A204.1 (cell line): ENCODE results near the gene TRAIP.
"Not testable (repeated sequence)": the region's sequence is repeated elsewhere in the genome, so short reads cannot be mapped to it uniquely, and the experiment has no call there.

ENCODE experiments used
- FAIRE-seq: peaks from 2 replicates; lab custom pipeline; 2012; peaks lifted over from hg19 to GRCh38; lab: Jason Lieb, UNC

Gene TRAIP

DNA sequence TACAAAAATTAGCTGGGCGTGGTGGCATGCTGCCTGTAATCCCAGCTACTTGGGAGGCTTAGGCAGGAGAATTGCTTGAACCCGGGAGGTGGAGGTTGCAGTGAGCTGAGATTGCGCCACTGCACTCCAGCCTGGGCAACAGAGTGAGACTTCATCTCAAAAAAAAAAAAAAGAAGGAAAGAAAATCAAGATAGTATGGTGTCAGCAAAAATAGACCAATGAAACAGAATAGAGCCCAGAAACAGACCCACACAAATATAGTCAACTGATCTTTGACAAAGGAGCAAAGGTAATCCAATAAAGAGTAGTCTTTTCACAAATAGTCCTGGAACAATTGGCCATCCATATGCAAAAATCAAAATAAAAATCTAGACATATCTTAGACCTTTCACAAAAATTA is 33.2 kb downstream of the TRAIP start:
- FAIRE-seq, result not testable (repeated sequence)

DNA sequence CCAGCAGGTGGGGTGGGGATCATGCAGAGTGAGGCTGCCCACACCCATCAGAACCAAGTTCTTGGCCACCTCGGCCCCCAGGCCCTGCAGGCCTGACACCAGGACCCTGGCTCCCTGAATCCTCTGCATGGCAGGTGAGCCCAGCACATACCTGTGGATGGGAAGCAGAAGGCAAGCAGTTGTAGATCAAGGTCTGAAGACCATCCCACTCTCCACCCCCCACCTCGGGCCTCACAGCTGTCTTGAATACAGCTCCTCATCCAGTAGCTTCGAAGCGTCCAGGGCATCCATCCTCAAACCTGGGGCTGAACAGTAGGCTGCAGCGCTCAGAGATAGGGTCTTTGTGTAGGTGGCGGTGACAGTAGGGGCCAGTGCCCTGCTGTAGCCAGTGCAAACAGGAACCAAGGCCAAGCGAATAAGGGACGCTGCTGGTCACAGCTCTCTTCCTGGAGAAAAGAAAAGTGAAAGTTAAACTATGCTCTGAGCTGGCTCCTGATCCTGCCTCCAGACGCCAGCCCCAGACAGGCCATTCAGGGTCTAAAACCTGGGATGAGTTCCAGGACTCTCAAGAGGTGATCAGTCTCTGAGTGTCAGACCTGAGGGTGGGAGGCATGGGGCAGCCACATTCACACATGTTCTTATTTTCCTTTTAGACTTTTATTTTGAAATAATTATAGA is 42.7 kb downstream of the TRAIP start, which contains the start of gene UBA7:
Gene UBA7, minus strand, starts transcription at position 457 of the 678 bp plus-strand sequence. Its CDS starts 166 bp downstream, at position 291.
- peak; percentile 32 for FAIRE-seq

- FAIRE-seq, result no peak
Observed at GRCh38 chr3:49812916-49813496, 43.4 kb downstream of the TRAIP start.

DNA sequence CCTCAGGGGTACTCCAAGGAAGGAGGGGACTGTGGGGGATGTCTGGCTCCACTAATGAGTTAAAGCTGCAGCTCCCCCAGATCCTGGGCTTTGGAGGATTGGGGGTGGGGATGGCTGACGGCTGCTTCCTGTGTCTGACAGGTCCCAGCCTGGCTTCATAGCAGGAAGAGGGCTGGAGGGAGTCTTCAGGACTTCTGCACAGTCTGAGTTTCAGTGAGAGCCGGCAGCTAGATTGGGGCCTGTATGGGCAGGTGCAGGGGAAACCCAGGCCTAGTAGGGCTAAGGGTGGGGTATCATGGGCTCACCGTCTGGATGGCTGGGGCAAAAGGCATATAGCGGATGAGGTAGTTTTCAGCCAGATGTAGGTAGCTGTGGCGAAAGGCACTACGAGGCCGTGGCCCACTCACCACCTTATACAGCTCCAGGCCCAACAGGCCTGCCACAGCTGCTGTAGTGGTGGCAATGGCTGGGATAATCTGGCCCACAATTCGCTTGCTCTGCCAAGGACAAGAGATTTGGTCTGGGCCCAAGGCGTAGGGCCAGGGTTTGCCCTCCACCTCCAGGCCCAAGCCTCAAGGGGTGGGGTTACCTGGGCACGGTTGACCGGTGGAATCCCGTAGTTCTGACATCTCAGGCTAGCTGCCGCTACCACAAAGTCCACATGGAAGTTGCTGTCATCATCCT is 48.8 kb downstream of the TRAIP start:
- no peak for FAIRE-seq

GRCh38 chr3:49806850-49807249 is 49.5 kb downstream of the TRAIP start:
- FAIRE-seq, result no peak

- FAIRE-seq, result no peak
Observed at GRCh38 chr3:49805897-49806701, 50.3 kb downstream of the TRAIP start.

DNA sequence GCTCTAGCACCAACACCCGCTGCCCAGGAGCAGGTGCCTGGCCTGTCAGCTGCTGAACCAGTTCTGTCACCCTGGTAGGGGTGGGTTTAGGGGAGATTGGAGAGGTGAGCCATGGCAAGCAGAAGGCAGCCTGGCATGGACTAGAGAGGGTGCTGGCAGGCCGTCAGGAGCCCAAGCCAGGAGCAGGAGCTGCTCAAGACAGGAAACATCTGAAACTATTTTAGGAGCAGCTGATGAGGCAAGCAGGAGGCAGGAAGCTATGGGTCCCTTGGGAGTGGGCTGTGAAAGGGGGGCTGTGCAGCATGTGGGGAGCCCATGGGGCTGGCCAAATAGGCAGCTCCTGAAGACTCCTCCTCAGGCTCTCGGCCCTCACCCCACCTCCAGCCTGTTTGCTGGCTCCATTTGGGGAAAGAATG is 51.0 kb downstream of the TRAIP start:
- no peak for FAIRE-seq

DNA sequence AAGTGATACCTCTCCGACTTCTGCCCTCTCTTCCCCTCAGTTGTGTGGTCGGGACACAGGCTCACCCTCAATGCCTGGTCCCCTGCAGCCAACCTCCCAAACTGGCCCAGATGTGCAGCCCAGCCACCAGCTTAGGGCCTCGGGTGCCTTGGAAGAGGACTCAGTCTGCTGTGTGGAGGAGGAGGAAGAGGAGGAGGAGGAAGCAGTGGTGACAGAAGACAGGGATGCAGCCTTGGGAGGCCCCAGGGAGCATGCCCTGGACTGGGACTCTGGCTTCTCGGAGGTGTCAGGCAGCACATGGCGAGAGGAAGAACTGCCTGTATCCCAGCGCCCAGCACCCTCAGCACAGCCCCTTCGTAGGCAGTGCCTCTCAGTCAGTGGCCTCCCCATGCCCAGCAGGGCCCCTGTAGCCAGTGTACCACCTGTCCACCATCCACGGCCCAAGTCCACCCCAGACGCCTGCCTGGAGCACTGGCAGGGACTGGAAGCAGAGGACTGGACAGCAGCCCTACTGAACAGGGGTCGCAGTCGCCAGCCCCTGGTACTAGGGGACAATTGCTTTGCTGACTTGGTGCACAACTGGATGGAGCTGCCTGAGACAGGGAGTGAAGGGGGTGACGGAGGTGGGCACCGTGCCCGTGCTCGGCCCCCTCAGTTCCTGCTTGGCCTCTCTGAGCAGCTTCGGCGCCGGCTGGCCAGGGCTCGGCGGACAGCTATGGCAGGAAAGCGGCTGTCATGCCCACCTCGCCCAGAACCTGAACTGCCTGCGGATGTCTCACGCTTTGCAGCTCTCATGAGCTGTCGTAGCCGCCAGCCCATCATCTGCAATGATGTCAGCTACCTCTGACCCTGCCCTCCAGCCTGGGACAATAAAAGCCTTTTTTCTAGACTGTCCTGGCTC is 52.0 kb downstream of the TRAIP start:
- FAIRE-seq, result no peak

GRCh38 chr3:49803465-49804140 is 52.8 kb downstream of the TRAIP start:
- FAIRE-seq, result no peak

DNA sequence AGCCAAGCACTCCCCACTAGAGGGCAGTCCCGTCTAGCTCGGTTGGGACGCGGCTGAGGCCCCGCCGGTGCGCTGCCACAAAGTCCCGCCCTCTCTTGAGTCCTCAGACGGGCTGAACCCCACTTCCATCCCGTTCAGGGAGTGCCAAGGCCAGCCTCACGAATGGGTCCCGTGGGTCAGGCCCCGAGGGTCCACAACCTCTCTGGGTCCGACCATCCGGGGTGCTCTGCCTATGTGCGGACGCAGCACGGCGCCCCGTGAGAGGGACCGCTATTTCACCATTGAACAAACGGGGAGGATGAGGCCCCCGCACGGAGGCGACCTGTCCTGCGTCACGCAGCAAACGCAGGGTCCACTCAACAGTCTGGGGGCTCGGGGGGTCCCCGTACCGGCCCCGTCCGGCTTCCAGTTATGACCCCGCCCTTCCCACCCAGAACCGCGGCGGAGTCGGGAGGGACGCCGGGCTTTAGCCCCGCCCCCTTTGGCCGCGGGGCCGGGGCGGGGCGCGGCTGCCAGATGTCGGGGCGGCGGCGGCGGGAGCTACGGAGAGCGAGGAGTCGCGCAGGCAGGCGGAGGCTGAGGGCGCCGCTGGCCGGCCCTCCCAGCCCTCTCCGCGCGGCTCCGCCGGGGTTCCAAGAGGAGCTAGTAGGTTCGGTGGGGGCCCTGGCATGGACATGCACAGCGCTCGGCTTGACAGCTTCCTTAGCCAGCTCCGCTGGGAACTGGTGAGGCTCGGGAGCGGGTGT is 53.5 kb downstream of the TRAIP start, which contains the start of gene INKA1:
Gene INKA1, plus strand, starts transcription at position 543 of the 746 bp plus-strand sequence. Its CDS starts 132 bp downstream, at position 675.
- no peak for FAIRE-seq

DNA sequence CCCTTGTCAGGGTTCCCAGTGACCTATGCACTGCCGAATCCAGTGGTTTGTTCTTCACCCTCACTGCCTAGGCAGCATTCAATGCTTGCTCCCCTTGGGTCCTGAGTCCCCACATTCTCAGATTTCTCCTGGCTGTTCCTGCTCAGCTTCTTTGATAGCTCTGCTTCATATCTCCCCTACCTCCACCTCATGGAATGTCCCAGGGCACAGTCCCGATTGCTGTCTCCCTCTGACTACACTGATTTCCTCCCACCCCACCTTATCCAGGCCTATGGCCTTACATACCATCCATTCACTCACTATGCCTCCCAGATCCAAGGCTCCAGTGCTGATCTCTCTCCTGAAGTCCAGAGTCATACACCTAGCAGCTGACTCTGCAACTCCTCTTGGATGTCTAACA is 55.2 kb downstream of the TRAIP start:
- no peak for FAIRE-seq

DNA sequence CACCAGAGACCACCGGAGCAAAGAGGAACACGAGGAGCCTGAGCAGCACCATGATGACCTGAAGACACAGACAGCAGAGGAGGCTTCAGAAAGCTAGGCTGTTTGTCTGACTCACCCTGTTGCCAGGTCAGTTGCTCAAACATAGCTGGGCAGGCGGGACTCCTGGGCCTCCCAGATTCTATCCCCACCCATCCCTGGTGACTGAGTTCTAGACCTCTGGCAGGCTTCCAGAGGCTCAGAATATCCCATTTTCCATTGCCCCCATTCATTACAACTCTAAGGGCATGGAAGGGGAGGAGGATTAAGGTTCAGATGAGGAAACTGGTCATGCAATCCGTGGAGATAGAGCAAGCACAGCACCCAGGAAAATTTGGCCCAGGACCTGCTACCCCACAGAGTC is 56.6 kb downstream of the TRAIP start, which contains the start of gene CDHR4:
Gene CDHR4, minus strand, starts transcription at position 113 of the 400 bp plus-strand sequence. Its CDS starts 61 bp downstream, at position 52.
- no peak for FAIRE-seq

DNA sequence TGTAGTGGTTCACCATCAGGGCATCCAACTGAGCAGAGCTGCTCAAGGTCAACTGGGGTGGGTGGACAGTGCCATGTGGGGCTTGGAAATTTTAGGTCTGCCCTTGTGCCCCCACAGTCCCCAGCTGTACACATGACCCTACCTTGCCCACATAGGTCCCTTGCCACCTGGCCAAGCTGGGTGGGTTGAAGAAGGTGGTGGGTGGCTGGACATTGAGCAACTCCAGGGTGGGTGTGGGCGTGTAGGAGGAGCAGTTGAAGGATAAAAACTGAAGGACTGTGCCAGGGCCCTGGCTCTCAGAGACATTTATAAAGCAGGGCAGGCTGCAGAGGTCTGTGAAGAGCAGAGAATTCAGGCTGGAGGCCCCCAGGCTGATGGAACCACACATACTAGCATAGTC is 57.3 kb downstream of the TRAIP start:
- FAIRE-seq, result no peak

DNA sequence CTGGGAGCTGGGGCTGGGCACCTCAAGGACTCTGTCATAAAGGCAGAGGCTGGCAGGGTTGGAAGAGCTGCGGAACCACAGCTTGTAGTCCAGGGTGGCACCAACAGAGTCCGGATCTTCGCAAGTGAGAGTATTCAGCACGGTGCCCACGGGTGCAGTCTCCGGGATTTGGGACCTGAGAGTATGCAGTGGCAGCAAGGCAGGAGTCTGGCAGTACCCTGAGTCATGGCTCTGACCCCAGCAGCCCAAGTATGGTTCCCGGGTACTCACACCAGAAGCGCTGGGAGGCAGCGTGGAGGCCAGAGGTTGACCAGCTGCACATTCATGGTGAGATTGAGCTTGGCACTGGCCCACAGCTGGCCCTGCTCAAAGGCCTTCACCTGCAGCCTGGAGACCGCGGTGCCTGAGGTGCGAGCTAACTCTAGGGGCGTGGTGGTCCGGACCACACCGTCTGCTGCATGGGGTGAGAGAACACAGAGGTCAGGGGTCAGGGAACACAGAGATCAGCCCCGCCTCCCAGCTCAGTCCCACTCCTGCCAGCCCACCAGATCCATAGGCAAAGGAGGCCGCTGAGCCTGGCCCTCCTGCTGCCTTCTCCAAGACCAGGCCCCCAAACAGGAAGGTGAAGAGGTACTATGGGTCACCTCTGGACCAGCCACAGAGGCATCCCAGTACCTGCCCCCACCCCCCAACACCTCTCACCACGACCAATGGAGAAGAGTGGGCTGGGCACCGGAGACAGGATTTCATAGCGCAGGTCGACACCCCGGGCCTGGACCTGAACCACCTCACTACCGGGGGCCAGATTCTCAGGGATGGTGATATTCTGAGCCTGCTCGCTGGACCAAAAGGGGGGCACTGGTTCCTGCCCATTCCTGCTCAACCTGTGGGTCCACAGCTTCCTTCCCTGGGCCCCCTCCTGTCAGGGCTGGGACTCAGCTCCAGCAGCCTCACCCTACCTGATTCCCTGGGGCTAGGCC is 61.1 kb downstream of the TRAIP start:
- no peak for FAIRE-seq

GRCh38 chr3:49794431-49794830 is 61.9 kb downstream of the TRAIP start:
- no peak for FAIRE-seq

- no peak for FAIRE-seq
Observed at GRCh38 chr3:49793486-49794085, 62.8 kb downstream of the TRAIP start.

GRCh38 chr3:49792371-49793150 is 63.8 kb downstream of the TRAIP start:
- no peak for FAIRE-seq
